ENCODE measurements around the gene NRIP1.

DNA sequence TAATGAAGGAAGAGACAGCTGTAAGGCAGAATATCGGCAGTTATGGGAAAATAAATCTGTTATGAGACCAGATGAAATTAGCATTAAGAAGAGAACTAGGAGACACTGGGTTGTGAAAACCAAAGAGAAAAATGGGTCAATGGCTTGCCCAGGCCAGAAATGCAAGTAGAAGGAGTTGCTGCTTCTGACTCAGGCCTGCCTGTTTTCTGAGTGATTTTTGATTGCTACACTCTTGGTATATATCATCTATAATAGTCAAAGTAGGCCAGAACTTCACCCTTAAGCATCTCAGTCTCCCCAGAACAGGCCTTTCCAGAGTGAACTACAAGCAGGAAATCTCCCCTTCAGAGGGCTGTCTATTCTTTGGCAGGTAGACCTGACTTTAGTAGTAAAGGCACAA lies 107.0 kb downstream of the NRIP1 start:
- TF ChIP-seq, protein P1, sequence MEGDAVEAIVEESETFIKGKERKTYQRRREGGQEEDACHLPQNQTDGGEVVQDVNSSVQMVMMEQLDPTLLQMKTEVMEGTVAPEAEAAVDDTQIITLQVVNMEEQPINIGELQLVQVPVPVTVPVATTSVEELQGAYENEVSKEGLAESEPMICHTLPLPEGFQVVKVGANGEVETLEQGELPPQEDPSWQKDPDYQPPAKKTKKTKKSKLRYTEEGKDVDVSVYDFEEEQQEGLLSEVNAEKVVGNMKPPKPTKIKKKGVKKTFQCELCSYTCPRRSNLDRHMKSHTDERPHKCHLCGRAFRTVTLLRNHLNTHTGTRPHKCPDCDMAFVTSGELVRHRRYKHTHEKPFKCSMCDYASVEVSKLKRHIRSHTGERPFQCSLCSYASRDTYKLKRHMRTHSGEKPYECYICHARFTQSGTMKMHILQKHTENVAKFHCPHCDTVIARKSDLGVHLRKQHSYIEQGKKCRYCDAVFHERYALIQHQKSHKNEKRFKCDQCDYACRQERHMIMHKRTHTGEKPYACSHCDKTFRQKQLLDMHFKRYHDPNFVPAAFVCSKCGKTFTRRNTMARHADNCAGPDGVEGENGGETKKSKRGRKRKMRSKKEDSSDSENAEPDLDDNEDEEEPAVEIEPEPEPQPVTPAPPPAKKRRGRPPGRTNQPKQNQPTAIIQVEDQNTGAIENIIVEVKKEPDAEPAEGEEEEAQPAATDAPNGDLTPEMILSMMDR (IDR thresholded peaks at IDR 0.05): no peak
- TF ChIP-seq POLR2AphosphoS5 (IDR thresholded peaks at IDR 0.05) (no peak), EP300 (IDR thresholded peaks at IDR 0.05; ENCODE audit: low read depth) (no peak), POLR2A (IDR thresholded peaks at IDR 0.05) (no peak)

Measured in transverse colon (tissue), 4 donors.